Measurements from ENCODE around the gene MRO. TPM values are rescaled to one million over a fixed set of nuclear protein-coding genes. Genes with fewer than 3 reads are reported as not detected.

Gene MRO
- polyA plus RNA-seq, 1 of the 3 experiments (the other 2 are of a cell fraction), result not detected

DNA sequence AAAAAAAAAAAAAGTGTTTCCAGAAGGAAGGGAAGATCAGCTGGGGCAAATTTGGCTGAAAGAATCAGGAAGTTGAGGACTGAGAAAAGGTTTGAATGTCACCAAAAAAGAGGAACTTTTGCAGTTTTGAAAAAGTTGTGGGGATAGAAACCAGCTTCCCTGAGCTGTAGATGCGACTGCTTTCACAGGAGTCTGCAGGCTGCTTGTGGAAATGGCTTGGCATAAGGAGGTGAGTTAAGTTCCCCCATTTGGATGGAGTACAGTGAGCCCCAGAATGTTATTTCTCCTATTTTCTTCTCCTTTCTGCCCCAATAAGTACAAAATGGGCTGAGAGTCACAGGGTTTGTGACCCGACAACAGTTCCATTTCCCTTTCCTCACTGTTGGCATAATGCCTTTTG is 42.6 kb upstream of the MRO start (continued):
- TF ChIP-seq CHD2 (IDR thresholded peaks at IDR 0.05; ENCODE audit: low read length, partially characterized antibody), result no peak
- no peak for TF ChIP-seq SIN3A (IDR thresholded peaks at IDR 0.05; ENCODE audit: borderline replicate concordance, low read depth, low read length)
- TF ChIP-seq JUND (IDR thresholded peaks at IDR 0.05), result no peak
- no peak for TF ChIP-seq NFIC (IDR thresholded peaks at IDR 0.05; ENCODE audit: borderline replicate concordance)
- no peak for TF ChIP-seq FOSL2 (IDR thresholded peaks at IDR 0.05; ENCODE audit: borderline replicate concordance, low read depth)
- no peak for TF ChIP-seq TAF1 (IDR thresholded peaks at IDR 0.05; ENCODE audit: borderline replicate concordance, low read depth, low read length)
- TF ChIP-seq, protein P1, sequence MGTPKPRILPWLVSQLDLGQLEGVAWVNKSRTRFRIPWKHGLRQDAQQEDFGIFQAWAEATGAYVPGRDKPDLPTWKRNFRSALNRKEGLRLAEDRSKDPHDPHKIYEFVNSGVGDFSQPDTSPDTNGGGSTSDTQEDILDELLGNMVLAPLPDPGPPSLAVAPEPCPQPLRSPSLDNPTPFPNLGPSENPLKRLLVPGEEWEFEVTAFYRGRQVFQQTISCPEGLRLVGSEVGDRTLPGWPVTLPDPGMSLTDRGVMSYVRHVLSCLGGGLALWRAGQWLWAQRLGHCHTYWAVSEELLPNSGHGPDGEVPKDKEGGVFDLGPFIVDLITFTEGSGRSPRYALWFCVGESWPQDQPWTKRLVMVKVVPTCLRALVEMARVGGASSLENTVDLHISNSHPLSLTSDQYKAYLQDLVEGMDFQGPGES (IDR thresholded peaks at IDR 0.05; ENCODE audit: low read depth, low read length), result no peak
- TF ChIP-seq, protein P2, sequence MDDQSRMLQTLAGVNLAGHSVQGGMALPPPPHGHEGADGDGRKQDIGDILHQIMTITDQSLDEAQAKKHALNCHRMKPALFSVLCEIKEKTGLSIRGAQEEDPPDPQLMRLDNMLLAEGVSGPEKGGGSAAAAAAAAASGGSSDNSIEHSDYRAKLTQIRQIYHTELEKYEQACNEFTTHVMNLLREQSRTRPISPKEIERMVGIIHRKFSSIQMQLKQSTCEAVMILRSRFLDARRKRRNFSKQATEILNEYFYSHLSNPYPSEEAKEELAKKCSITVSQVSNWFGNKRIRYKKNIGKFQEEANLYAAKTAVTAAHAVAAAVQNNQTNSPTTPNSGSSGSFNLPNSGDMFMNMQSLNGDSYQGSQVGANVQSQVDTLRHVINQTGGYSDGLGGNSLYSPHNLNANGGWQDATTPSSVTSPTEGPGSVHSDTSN (IDR thresholded peaks at IDR 0.05), result no peak
- TF ChIP-seq RCOR1 (IDR thresholded peaks at IDR 0.05; ENCODE audit: low read length), result no peak

DNA sequence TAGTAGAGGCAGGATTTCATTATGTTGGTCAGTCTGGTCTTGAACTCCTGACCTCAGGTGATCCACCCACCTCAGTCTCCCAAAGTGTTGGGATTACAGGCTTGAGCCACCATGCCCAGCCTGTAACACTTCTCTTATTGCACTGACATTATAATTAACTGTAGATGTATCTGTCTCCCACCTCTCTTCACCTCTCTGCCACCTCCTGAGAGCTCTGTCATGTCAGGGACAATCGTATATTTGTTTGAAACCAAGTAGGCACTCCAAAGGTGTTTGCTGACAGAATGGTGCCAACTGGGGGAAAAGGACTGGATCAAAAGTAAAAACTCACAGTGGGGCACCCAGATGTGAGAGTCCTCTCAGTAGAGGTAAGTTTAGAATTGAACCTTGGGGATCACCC is 41.8 kb upstream of the MRO start:
- Histone ChIP-seq H3K4me3 (ENCODE audit: low read depth in 2 of 2, low read length in 1 of 2) (no peak overlapping the region), H3K9ac (no peak overlapping the region), H3K9me3 (no peaks in the 10 kb centered on the region), H3F3A (replicated peaks; ENCODE audit: insufficient read depth) (no peaks in the 10 kb centered on the region), H3K27ac (ENCODE audit: low read depth in 2 of 2, low read length in 1 of 2) (no peak overlapping the region), H3K4me1 (ENCODE audit: control insufficient read depth in 1 of 2, insufficient read depth in 2 of 2, low read depth in 1 of 2, low read length in 1 of 2) (no peaks in the 10 kb centered on the region), H3K9me2 (no peaks in the 10 kb centered on the region), H4K20me1 (ENCODE audit: insufficient read depth) (no peaks in the 10 kb centered on the region), H3K36me3 (replicated peaks in 1 of 2; ENCODE audit: control insufficient read depth in 1 of 2, insufficient read depth in 2 of 2, low read length in 1 of 2) (no peaks in the 10 kb centered on the region), H3K27me3 (ENCODE audit: insufficient read depth) (no peaks in the 10 kb centered on the region), H3K79me2 (ENCODE audit: insufficient read depth) (no peaks in the 10 kb centered on the region), H3K4me2 (no peak overlapping the region), H2AFZ (ENCODE audit: low read depth) (no peak overlapping the region)
- WGBS (ENCODE audit: low lambda C conversion rate), result 92% methylated on average over 1 of the region's 1 CpG
- TF ChIP-seq EP300 (IDR thresholded peaks at IDR 0.05; ENCODE audit: borderline replicate concordance in 1 of 2, low read depth in 1 of 2, low read length in 1 of 2), result no peak
- no peak for TF ChIP-seq FOSL2 (IDR thresholded peaks at IDR 0.05; ENCODE audit: borderline replicate concordance, low read depth)
- no peak for TF ChIP-seq SMC3 (IDR thresholded peaks at IDR 0.05; ENCODE audit: low read depth, low read length)
- no peak for TF ChIP-seq FOXJ3 (CRISPR knock-in tag; IDR thresholded peaks at IDR 0.05)
- TF ChIP-seq, protein P1 (IDR thresholded peaks at IDR 0.05; ENCODE audit: low read depth, low read length), result no peak
- no peak for TF ChIP-seq ELF1 (IDR thresholded peaks at IDR 0.05)
- TF ChIP-seq, protein P3, sequence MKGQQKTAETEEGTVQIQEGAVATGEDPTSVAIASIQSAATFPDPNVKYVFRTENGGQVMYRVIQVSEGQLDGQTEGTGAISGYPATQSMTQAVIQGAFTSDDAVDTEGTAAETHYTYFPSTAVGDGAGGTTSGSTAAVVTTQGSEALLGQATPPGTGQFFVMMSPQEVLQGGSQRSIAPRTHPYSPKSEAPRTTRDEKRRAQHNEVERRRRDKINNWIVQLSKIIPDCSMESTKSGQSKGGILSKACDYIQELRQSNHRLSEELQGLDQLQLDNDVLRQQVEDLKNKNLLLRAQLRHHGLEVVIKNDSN (IDR thresholded peaks at IDR 0.05; ENCODE audit: borderline replicate concordance, low read depth), result no peak
- no peak for TF ChIP-seq RAD21 (IDR thresholded peaks at IDR 0.05; ENCODE audit: low read length)
- no peak for TF ChIP-seq TAF1 (IDR thresholded peaks at IDR 0.05; ENCODE audit: borderline replicate concordance, low read depth, low read length)
- no peak for TF ChIP-seq TCF12 (IDR thresholded peaks at IDR 0.05)
- TF ChIP-seq, protein P4, sequence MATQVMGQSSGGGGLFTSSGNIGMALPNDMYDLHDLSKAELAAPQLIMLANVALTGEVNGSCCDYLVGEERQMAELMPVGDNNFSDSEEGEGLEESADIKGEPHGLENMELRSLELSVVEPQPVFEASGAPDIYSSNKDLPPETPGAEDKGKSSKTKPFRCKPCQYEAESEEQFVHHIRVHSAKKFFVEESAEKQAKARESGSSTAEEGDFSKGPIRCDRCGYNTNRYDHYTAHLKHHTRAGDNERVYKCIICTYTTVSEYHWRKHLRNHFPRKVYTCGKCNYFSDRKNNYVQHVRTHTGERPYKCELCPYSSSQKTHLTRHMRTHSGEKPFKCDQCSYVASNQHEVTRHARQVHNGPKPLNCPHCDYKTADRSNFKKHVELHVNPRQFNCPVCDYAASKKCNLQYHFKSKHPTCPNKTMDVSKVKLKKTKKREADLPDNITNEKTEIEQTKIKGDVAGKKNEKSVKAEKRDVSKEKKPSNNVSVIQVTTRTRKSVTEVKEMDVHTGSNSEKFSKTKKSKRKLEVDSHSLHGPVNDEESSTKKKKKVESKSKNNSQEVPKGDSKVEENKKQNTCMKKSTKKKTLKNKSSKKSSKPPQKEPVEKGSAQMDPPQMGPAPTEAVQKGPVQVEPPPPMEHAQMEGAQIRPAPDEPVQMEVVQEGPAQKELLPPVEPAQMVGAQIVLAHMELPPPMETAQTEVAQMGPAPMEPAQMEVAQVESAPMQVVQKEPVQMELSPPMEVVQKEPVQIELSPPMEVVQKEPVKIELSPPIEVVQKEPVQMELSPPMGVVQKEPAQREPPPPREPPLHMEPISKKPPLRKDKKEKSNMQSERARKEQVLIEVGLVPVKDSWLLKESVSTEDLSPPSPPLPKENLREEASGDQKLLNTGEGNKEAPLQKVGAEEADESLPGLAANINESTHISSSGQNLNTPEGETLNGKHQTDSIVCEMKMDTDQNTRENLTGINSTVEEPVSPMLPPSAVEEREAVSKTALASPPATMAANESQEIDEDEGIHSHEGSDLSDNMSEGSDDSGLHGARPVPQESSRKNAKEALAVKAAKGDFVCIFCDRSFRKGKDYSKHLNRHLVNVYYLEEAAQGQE (IDR thresholded peaks at IDR 0.05; ENCODE audit: low read depth, low read length), result no peak
- TF ChIP-seq, protein P5, sequence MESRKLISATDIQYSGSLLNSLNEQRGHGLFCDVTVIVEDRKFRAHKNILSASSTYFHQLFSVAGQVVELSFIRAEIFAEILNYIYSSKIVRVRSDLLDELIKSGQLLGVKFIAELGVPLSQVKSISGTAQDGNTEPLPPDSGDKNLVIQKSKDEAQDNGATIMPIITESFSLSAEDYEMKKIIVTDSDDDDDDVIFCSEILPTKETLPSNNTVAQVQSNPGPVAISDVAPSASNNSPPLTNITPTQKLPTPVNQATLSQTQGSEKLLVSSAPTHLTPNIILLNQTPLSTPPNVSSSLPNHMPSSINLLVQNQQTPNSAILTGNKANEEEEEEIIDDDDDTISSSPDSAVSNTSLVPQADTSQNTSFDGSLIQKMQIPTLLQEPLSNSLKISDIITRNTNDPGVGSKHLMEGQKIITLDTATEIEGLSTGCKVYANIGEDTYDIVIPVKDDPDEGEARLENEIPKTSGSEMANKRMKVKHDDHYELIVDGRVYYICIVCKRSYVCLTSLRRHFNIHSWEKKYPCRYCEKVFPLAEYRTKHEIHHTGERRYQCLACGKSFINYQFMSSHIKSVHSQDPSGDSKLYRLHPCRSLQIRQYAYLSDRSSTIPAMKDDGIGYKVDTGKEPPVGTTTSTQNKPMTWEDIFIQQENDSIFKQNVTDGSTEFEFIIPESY (IDR thresholded peaks at IDR 0.05; ENCODE audit: borderline replicate concordance, low read depth), result no peak
- TF ChIP-seq NRF1 (IDR thresholded peaks at IDR 0.05; ENCODE audit: low read depth, low read length), result no peak
- TF ChIP-seq RCOR1 (IDR thresholded peaks at IDR 0.05; ENCODE audit: low read length), result no peak
- TF ChIP-seq EZH2phosphoT487 (IDR thresholded peaks at IDR 0.05; ENCODE audit: borderline replicate concordance, low read depth), result no peak
- POLR2A ChIA-PET, result no interaction called here
- DNase-seq, result no peak
- CTCF ChIA-PET, result interaction anchor here (0.7 to 1.3 kb wide), 2 partner anchors 9 to 66 kb away, joined by 3 read pairs; no protein-coding TSS in a partner anchor

Measured in SK-N-SH (cell line).